Stimulated activated CD8-positive, alpha-beta memory T cell treated with anti-CD3 and anti-CD28 coated beads, Interleukin-15, amount 100 ng/mL, for 4 hours (primary cell): Measurements from ENCODE around the gene KHDRBS1.
"Not testable (repeated sequence)": the region's sequence is repeated elsewhere in the genome, so short reads cannot be mapped to it uniquely, and the experiment has no call there.

Source experiments
- DNase-seq, 2 donors: peaks; one replicate each; pipeline ENCODE4 v3.0.0-alpha.2; 2020; ENCODE audit warnings: low read depth in 2 of 2

Gene KHDRBS1

DNA sequence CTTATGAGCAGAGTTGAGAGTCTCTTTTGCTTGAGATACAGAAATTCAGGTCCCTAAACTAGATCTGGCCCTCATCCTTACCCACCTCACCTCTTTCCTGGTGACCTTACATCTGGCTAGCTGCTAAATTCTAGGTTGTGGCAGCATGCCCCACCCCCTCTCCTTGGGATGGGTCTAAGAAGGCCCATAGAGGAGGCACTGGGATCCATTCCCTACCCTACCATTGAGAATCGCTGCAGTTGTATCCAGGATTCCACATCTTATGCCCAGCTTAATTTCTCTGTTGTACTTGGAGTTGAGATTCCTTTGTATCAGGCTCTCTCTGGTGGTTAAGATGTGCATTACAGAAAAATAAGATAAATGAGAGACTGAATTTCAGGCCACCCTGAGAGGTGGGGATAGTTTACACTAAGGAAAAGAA lies 49.6 kb downstream of the KHDRBS1 start:
- no peak for DNase-seq

DNA sequence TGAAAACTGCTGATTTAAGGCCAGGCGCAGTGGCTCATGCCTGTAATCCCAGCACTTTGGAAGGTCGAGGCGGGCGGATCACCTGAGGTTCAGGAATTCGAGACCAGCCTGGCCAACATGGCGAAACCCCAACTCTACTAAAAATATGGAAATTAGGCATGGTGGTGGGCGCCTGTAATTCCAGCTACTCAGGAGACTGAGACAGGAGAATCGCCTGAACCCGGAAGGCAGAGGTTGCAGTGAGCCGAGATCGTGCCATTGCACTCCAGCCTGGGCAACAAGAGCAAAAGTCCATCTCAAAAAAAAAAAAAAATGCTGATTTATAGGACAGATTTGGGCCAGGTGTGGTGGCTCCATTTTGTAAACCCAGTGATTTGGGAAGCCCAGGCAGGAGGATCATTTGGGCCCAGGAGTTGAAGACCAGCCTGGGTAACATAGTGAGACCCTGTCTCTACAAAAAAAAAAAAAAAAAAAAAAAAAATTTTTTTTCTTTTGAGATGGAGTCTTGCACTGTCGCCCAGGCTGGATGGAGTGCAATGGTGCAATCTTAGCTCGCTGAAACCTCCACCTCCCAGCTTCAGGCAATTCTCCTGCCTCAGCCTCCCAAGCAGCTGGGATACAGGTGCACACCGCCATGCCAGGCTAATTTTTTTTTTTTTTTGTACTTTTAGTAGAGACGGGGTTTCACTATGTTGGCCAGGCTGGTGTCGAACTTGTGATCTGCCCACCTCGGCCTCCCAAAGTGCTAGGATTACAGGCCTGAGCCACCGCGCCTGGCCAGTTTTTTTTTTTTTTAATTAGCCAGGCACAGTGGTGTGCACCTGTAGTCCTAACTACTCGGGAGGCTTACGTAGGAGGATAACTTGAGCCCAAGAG lies 52.2 kb downstream of the KHDRBS1 start:
- not testable (repeated sequence) for DNase-seq

DNA sequence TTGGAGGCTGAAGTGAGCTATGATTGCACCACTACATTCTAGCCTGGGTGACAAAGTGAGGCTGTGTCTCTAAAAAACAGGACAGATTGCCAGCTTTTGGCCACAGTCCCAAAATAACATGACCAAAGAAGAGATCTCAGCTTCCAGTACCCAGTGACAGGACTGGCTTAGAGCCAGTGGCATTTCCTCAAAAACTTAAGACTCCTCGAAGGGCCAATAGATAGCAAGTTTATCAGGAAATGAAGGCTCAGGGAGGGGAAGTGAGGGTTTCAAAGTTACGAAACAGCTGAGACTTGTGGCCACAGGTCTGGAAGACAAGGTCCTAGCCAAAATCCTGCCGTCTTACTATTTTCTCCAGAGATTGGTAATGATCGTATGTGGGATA lies 52.8 kb downstream of the KHDRBS1 start:
- DNase-seq = no peak

DNA sequence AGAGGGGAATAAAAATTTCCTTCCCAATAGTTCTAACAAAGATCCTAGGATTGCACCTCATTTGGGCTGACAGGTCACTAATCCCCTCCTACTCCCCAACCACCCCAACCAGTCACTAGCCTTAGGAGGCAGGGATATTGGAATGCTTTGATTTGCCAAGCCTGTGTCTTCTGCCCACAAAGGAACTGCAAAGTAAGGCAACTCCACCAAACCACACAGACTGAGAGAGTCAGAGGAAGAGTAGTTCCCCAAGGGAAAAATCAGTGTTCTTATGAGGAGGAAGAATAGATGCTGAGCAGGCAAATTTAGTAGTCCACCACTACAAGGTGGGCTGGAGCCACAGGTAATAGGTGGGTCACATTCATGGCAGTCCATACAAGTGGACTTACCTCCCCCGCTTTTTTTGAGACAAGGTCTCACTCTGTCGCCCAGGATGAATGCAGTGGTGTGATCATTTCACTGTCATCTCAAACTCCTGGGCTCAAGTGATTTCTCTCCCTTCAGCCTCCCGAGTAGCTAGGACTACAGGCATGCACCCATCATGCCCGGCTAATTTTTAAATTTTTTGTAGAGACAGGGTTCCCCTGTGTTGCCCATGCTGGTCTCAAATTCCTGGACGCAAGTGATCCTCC lies 55.4 kb downstream of the KHDRBS1 start:
- no peak for DNase-seq

DNA sequence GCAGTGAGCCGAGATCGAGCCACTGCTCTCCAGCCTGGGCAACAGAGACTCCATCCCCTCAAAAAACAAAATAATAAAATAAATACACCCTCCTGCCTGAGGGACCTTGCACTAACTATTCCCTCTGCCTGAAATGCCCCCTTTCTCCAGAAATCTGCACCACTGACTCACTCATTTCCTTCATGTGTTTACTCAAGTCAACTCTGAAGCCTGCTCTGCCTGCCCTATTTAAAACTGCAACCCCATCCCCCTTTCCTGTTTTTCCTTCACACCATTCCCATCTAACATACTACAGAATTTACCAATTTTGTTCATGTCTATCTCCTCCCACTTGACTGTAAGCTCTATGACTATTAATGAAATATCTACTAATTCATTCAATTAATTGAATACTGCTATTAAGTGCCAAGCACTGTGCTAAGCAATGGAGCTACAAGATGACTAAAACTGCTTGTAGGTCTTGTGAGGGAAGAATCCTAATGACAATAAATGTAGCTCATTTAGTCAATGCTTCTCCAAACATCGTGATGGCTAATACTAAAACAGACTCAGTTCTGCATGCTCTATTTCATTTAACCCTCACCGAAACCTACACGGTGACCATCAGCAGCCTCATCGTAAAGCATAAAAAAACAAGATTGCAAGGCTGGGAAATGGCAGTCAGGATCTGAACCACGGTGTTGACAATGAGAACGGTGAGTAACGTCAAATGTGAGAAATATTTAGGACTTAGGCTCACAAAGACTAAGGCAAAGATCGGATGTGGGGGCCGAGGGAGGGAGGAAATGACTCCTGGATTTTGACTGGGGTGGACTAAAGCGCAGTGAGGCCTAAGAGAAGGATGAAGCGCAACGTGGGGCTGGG lies 58.3 kb downstream of the KHDRBS1 start:
- DNase-seq = no peak

DNA sequence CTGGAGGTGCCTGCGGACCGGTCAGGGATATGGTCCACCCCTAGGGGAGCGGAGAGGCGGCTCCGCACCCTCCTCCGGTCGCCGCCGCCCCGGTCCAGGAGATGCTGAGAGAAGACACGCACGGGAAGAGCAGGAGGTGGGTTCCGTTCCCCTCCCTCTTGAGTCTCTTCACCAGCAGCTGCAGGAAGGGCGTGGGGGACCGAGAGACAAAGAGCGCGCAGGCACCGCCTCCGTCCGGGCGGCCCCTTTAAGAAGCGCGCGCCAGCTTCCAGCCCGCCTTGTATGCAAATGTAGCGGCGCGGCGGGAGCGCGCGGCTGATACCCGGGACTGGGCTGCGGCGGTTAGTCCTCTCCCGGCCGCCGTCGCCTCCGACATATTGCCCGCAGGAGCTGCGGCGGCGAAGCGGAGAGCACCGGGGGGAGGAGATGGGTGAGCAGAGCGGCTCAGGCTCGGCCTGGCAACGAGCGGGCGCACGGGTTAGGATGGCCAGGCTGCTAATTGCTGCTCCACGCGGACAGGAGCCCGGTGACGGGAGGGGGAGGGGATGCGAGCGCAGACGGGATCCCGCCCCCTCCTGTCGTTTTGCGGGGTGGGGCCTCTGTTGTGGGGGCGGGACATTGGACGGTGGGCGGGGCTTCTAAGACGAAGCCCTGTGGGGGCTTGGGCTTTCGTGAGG lies 59.1 kb downstream of the KHDRBS1 start, which contains the start of gene TMEM39B:
Gene TMEM39B (plus strand): TSS at position 318 of the 677 bp plus-strand sequence. CDS start 109 bp downstream, at position 427.
- DNase-seq = peak; percentile 85 to 89

DNA sequence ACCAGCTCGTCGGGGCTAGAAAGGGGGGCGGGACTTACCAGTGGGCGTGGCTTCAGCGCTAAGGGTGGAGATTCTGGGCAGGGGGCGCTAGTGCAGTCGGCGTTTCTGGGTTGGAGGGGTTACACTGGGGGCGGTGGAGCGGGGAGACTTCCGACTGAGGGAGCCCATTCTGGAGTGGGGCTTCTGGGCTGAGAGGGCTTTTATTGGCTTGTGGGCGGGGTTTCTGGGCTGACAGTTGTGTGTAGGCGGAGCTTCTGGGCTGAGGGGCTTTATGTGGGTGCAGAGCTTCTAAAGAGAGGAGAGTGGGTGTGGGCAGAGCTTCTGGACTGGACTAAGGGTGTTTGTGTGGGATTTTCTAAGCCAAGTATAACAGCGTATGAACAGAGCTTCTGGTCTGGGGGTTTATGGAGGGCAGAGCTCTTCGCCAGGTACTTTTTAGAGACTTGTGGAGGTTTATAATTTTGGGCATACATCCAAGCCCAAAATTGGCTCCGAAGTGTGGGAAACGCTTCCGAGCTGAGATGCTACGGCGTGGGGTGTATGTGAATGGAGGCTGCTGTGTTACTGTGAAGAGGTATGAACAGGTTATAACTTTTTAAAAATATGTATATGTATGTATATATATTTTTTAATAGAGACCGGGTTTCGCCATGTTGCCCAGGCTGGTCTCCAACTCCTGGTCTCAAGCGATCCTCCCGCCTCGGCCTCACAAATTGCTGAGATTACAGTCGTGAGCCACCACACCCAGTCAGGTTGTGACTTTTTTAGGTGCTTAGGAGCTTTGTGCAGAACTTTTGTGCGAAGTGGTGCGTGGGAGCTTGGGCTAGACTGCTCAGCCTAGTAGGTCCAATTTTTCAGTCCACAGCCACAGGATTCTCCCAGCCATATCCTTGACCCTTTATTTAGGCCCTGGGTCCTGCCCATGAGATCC lies 59.9 kb downstream of the KHDRBS1 start:
- no peak for DNase-seq

DNA sequence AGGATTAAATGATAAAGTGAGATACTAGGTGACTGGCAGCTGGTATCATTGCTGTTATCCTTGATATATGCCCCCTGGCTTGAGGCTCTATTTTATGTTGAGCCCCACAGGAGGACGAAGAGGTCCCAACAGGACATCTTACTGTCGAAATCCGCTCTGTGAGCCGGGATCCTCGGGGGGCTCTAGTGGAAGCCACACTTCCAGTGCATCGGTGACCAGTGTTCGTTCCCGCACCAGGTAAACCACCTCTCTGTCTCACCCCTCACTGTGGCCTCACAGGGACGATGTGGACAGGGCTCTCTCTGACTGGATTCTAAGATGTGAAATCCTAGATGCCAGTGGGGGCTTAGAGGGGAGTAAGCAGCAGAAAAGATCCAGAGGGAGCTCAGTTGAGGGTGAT lies 61.2 kb downstream of the KHDRBS1 start:
- DNase-seq = no peak

DNA sequence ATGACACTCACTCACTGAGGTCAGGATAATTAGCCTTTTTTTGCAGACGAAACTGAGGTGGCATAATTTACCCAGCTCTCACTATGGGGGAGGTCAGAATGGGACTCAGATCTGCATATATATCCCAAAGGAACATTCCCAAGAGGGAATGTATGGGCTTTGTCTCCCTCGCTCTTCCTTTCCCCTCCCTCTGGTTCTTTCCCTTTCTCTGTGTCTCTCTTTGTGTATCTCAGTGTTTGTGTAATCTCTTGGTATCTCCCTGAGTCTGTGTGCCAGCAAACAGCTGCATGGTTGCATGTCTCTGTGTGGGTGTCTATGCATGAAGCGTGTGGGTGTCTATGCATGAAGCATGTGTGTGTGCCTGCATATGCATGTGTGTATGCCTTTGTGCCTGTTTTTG lies 63.8 kb downstream of the KHDRBS1 start:
- DNase-seq = no peak

DNA sequence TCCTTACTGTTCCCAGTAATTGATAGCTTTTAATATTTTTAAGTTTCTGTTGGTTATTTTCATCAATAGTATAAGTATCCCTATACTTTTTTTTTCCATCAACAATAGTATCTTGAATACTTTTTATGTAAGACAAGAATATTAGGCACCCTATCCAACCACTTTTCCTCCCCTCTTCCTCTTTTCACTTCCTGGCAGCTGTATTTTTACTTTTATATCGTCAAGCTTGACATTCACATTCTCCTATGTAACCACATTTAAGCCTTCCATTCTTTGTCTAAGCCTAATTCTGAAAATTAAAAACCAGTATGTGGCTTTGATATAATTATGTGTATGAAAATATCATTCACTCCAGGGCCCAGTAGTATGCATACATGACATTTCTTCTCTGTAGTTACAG lies 68.4 kb downstream of the KHDRBS1 start:
- no peak for DNase-seq

DNA sequence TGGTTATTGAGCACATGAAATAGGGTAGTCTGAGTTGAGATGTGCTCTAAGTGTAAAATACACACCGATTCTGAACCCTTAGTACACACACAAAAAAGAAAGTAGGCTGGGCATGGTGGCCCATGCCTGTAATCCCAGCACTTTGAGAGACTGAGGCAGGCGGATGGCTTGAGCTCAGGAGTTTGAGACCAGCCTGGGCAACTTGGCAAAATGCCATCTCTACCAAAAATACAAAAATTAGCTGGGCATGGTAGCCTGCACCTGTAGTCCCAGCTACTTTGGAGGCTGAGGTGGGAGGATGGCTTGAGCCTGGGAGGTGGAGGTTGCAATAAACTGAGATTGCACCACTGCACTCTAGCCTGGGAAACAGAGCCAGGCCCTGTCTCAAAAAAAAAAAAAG lies 72.7 kb downstream of the KHDRBS1 start:
- DNase-seq = not testable (repeated sequence)

DNA sequence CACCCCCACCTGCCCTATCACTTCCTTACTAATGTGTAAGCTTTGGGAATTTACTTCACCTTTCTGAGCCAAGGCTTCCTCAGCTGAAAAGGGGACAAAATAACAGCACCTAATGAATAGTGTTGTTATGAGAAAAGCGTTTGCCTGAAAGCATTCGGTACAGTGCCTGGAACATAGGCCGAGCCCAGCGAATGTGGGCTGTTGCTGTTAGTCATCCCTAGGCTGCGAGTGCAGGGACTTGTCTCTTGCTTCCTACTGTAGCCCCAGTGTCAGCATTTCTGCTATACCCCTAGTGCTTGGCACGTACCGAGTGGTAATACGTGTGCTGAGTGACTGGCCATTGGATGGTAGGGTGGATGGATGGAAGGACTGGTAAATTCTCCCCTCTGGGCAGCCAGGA lies 77.5 kb downstream of the KHDRBS1 start:
- DNase-seq = no peak

DNA sequence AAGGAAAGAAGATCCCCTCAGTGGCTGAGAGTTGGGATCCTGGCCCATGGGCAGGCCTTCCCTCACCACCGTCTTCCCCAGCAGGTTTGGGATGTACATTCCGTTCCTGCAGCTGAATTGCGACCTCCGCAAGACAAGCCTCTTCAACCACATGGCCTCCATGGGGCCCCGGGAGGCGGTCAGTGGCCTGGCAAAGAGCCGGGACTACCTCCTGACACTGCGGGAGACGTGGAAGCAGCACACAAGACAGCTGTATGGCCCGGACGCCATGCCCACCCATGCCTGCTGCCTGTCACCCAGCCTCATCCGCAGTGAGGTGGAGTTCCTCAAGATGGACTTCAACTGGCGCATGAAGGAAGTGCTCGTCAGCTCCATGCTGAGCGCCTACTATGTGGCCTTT lies 77.9 kb downstream of the KHDRBS1 start:
- DNase-seq = no peak
